Keratinocyte (primary cell): ENCODE results near the gene RTEL1. TPM values are rescaled to one million over a fixed set of nuclear protein-coding genes. Genes with fewer than 3 reads are reported as not detected.

Experiments used
- DNase-seq: peaks from one replicate; pipeline ENCODE4 v3.0.0-alpha.2; 2011; ENCODE audit warnings: low read depth, missing footprints, low spot score
- FAIRE-seq: peaks from 2 replicates; lab custom pipeline; 2011; peaks lifted over from hg19 to GRCh38; lab: Jason Lieb, UNC
- H2AFZ ChIP-seq: 2 replicates; pipeline ENCODE4 v1.6.0; 2012; ENCODE audit warnings: low read length, control low read depth, inconsistent platforms; ENCODE audit not compliant: control insufficient read depth
- H3K27ac ChIP-seq: 2 replicates; pipeline ENCODE4 v1.5.1; 2011; ENCODE audit warnings: low read length; ENCODE audit not compliant: control insufficient read depth, insufficient read depth
- H3K27me3 ChIP-seq: 3 replicates; pipeline ENCODE4 v1.6.0; 2011; ENCODE audit warnings: low read length; ENCODE audit not compliant: control insufficient read depth, insufficient read depth; ENCODE audit errors: extremely low read depth
- H3K36me3 ChIP-seq, 2 experiments: 2 replicates in 1 of 2; 3 replicates in 1 of 2; pipeline ENCODE4 v1.5.1; 2011; ENCODE audit warnings: low read length in 2 of 2, mild to moderate bottlenecking in 1 of 2; ENCODE audit not compliant: control insufficient read depth in 2 of 2, insufficient read depth in 2 of 2; ENCODE audit errors: extremely low read depth in 1 of 2
- H3K4me1 ChIP-seq: 3 replicates; pipeline ENCODE4 v1.5.1; 2011; ENCODE audit warnings: low read length; ENCODE audit not compliant: control insufficient read depth, insufficient read depth; ENCODE audit errors: extremely low read depth
- H3K4me2 ChIP-seq: 3 replicates; pipeline ENCODE4 v1.6.0; 2011; ENCODE audit warnings: low read depth, low read length; ENCODE audit not compliant: control insufficient read depth, insufficient read depth; ENCODE audit errors: extremely low read depth
- H3K4me3 ChIP-seq, 3 experiments: fragments of 200-600 bp in 1 of 3; sonication (generic) in 1 of 3; 2 replicates in 2 of 3; 3 replicates in 1 of 3; pipeline ENCODE4 v1.5.1; 2011 to 2016; ENCODE audit warnings: low read length in 3 of 3, mild to moderate bottlenecking in 3 of 3, control low read depth in 2 of 3, inconsistent platforms in 1 of 3, low read depth in 1 of 3, mixed read lengths in 1 of 3, mixed run types in 1 of 3, moderate library complexity in 1 of 3; ENCODE audit not compliant: control insufficient read depth in 2 of 3, insufficient read depth in 2 of 3; ENCODE audit errors: extremely low read depth in 1 of 3
- H3K79me2 ChIP-seq: 2 replicates; pipeline ENCODE4 v1.6.0; 2012; ENCODE audit warnings: low read length; ENCODE audit not compliant: control insufficient read depth, insufficient read depth
- H3K9ac ChIP-seq: 3 replicates; pipeline ENCODE4 v1.6.0; 2011; ENCODE audit warnings: low read length; ENCODE audit not compliant: control insufficient read depth, insufficient read depth; ENCODE audit errors: extremely low read depth
- H3K9me1 ChIP-seq: 3 replicates; pipeline ENCODE4 v1.6.0; 2011; ENCODE audit warnings: low read length; ENCODE audit not compliant: control insufficient read depth, insufficient read depth; ENCODE audit errors: extremely low read depth
- H3K9me3 ChIP-seq: 2 replicates; pipeline ENCODE4 v1.5.1; 2012; ENCODE audit warnings: low read depth, low read length; ENCODE audit not compliant: control insufficient read depth
- H4K20me1 ChIP-seq: 3 replicates; pipeline ENCODE4 v1.6.0; 2011; ENCODE audit warnings: low read length; ENCODE audit not compliant: control insufficient read depth, insufficient read depth; ENCODE audit errors: extremely low read depth
- CTCF ChIP-seq, 3 experiments: IDR thresholded peaks in 1 of 3; conservative IDR thresholded peaks in 1 of 3; optimal IDR thresholded peaks in 1 of 3; 2 replicates in 2 of 3; 3 replicates in 1 of 3; pipeline versions ENCODE3 to v1.5.1; 2011; ENCODE audit warnings: low read length in 3 of 3, mild to moderate bottlenecking in 3 of 3, moderate library complexity in 2 of 3, control low read depth in 1 of 3, inconsistent platforms in 1 of 3; ENCODE audit not compliant: insufficient read depth in 2 of 3; ENCODE audit errors: extremely low read depth in 1 of 3
- EZH2 ChIP-seq: IDR thresholded peaks from one replicate; pipeline ENCODE4 v1.6.1; 2012; ENCODE audit warnings: inconsistent platforms, mild to moderate bottlenecking, low read length, moderate library complexity
- dilution Hi-C: fragments of 300-500 bp; cut with MboI; formaldehyde crosslinking; loops from one replicate; pipeline ENCODE4 v1.7.0; 2020; ENCODE audit warnings: low sequenced_read_pairs; ENCODE audit not compliant: extremely low pct_ligation_motif_present
- polyA plus RNA-seq, 5 experiments: library from polyadenylated mRNA; depleted of rRNA in 3 of 5; stranded (reverse) in 3 of 5; stranded (forward) in 1 of 5; unstranded in 1 of 5; fragments of >200 nt; gene quantifications; 1 replicate in 1 of 5; 2 replicates in 3 of 5; 3 replicates in 1 of 5; pipeline versions ENCODE4 v1.2.1 to v1.2.3, GENCODE V29; 2011 to 2012; ENCODE audit warnings: missing spikeins in 2 of 5, low read depth in 1 of 5, low replicate concordance in 1 of 5

The RTEL1 gene
- polyA plus RNA-seq, 1 donor (not counting 4 experiments of a cell fraction or from before 2014, with no cell fraction given), result 12.4 TPM

- no peak overlapping the region for H3K4me2 ChIP-seq
- no peaks in the 10 kb centered on the region for H4K20me1 ChIP-seq
- H3K36me3 ChIP-seq, result peaks cover 14 to 21% of the 10 kb centered on the region in 2 experiments
- DNase-seq, result no peak
- H3K79me2 ChIP-seq, result no peaks in the 10 kb centered on the region
- peaks cover 21% of the 10 kb centered on the region for H3K4me1 ChIP-seq
- H3K9me1 ChIP-seq, result no peaks in the 10 kb centered on the region
- TF ChIP-seq CTCF (optimal IDR thresholded peaks at IDR 0.05 in 1 of 3, IDR thresholded peaks at IDR 0.05 in 1 of 3, conservative IDR thresholded peaks at IDR 0.05 in 1 of 3; ENCODE audit: extremely low read depth in 1 of 3, insufficient read depth in 2 of 3, low read length in 3 of 3) (no peak), EZH2 (no peak)
- no peak overlapping the region for H2AFZ ChIP-seq
- no peaks in the 10 kb centered on the region for H3K27me3 ChIP-seq
- no peak overlapping the region for H3K9ac ChIP-seq
- dilution Hi-C loops, result no loop called here
- FAIRE-seq, result no peak
- H3K4me3 ChIP-seq, result no peak overlapping the region
- no peak overlapping the region for H3K27ac ChIP-seq
- H3K9me3 ChIP-seq, result no peaks in the 10 kb centered on the region
These were observed 21.7 kb downstream of the RTEL1 start for GRCh38 chr20:63679799-63680305.

- H4K20me1 ChIP-seq, result no peaks in the 10 kb centered on the region
- H3K36me3 ChIP-seq, result peaks cover 11 to 21% of the 10 kb centered on the region in 2 experiments
- TF ChIP-seq CTCF (optimal IDR thresholded peaks at IDR 0.05 in 1 of 3, IDR thresholded peaks at IDR 0.05 in 1 of 3, conservative IDR thresholded peaks at IDR 0.05 in 1 of 3; ENCODE audit: extremely low read depth in 1 of 3, insufficient read depth in 2 of 3, low read length in 3 of 3) (no peak), EZH2 (no peak)
- no peak overlapping the region for H3K4me3 ChIP-seq
- DNase-seq (no peak), FAIRE-seq (no peak)
- dilution Hi-C loops, result no loop called here
- no peaks in the 10 kb centered on the region for H3K9me3 ChIP-seq
- H3K9ac ChIP-seq, result no peak overlapping the region
- H2AFZ ChIP-seq, result no peak overlapping the region
- no peaks in the 10 kb centered on the region for H3K9me1 ChIP-seq
- H3K79me2 ChIP-seq, result no peaks in the 10 kb centered on the region
- H3K27me3 ChIP-seq, result no peaks in the 10 kb centered on the region
- H3K4me1 ChIP-seq, result peaks cover 21% of the 10 kb centered on the region
- no peak overlapping the region for H3K27ac ChIP-seq
- no peak overlapping the region for H3K4me2 ChIP-seq
These were observed 22.3 kb downstream of the RTEL1 start for GRCh38 chr20:63680427-63680826.
